Measurements from ENCODE around the gene RDH5. TPM values are rescaled to one million over a fixed set of nuclear protein-coding genes. Genes with fewer than 3 reads are reported as not detected.

RDH5 gene
- total and polyA plus RNA-seq, 2 of the 13 experiments (the other 11 are each of a cell fraction or from before 2014, with no cell fraction given): 2.6 to 5.7 TPM

- TF ChIP-seq SUZ12 (IDR thresholded peaks at IDR 0.05; ENCODE audit: low read depth, low read length) (no peak), ZNF773 (CRISPR knock-in tag; IDR thresholded peaks at IDR 0.05; ENCODE audit: borderline replicate concordance) (no peak), HNF1A (IDR thresholded peaks at IDR 0.05; ENCODE audit: low read depth) (no peak), HNF1A (CRISPR knock-in tag; IDR thresholded peaks at IDR 0.05; ENCODE audit: borderline replicate concordance) (0 out of 2 replicates have a peak, but pooled peaks have one; percentile 22), ZNF33A (CRISPR knock-in tag; IDR thresholded peaks at IDR 0.05; ENCODE audit: borderline replicate concordance) (no peak), ZGPAT (CRISPR knock-in tag; IDR thresholded peaks at IDR 0.05) (0 out of 2 replicates have a peak, but pooled peaks have one; percentile 36), HDAC6 (IDR thresholded peaks at IDR 0.05; ENCODE audit: low read depth, low read length) (no peak), ZNF451 (CRISPR knock-in tag; IDR thresholded peaks at IDR 0.05) (no peak), ZMAT3 (CRISPR knock-in tag; conservative IDR thresholded peaks at IDR 0.05) (no peak), CTCF (CRISPR knock-in tag; IDR thresholded peaks at IDR 0.05) (peak; percentile 84), ARHGAP35 (CRISPR knock-in tag; IDR thresholded peaks at IDR 0.05; ENCODE audit: borderline replicate concordance) (no peak), HMGXB3 (CRISPR knock-in tag; IDR thresholded peaks at IDR 0.05; ENCODE audit: borderline replicate concordance) (no peak), PRMT3 (CRISPR knock-in tag; IDR thresholded peaks at IDR 0.05; ENCODE audit: borderline replicate concordance, low read depth) (no peak), PAF1 (CRISPR knock-in tag; IDR thresholded peaks at IDR 0.05) (no peak), ZBTB33 (CRISPR knock-in tag; IDR thresholded peaks at IDR 0.05) (peak; percentile 88)
Observed at GRCh38 chr12:55720894-55721444, 776 bp downstream of the RDH5 start (continued).
